AG08395 (cell line): ENCODE results near the gene DOK4.
A peak's percentile ranks its signal among the peaks of the same experiment; 100 is the strongest.

Source experiments
- DNase-seq: peaks from one replicate; pipeline ENCODE4 v3.0.0; 2012; ENCODE audit warnings: mixed read lengths, low spot score

The DOK4 gene

DNA sequence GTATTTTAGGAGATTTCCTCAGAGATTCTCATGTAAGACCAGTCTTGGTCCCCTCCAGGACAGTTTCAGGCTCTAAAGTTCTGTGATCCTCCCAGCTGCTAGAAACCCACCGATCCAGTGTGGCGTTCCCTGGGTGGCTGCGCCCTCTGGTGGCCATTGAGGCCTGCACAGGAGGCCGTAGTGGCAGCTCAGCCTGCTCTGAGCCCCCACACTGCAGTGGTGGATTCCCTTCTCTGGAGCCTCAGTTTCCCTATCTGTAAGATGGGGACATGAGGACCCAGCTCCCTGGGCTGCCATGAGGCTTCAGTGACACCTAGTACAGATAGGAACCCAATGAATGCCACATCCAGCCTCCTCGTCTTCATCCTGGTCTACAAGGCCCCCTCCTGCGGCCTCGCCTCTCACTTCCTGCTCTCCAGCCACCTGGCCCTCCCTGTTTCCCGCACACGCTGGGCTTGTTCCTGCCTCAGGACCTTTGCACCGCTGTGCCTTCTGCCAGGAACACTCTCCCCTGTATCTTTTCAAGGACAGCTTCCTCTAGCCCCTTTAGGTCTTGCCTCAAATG lies 33.6 kb upstream of the DOK4 start:
- DNase-seq, result peak; percentile 87

GRCh38 chr16:57518922-57519321 lies 32.6 kb upstream of the DOK4 start:
- DNase-seq, result no peak

- no peak for DNase-seq
These were observed 32.2 kb upstream of the DOK4 start for GRCh38 chr16:57518520-57518919.

DNA sequence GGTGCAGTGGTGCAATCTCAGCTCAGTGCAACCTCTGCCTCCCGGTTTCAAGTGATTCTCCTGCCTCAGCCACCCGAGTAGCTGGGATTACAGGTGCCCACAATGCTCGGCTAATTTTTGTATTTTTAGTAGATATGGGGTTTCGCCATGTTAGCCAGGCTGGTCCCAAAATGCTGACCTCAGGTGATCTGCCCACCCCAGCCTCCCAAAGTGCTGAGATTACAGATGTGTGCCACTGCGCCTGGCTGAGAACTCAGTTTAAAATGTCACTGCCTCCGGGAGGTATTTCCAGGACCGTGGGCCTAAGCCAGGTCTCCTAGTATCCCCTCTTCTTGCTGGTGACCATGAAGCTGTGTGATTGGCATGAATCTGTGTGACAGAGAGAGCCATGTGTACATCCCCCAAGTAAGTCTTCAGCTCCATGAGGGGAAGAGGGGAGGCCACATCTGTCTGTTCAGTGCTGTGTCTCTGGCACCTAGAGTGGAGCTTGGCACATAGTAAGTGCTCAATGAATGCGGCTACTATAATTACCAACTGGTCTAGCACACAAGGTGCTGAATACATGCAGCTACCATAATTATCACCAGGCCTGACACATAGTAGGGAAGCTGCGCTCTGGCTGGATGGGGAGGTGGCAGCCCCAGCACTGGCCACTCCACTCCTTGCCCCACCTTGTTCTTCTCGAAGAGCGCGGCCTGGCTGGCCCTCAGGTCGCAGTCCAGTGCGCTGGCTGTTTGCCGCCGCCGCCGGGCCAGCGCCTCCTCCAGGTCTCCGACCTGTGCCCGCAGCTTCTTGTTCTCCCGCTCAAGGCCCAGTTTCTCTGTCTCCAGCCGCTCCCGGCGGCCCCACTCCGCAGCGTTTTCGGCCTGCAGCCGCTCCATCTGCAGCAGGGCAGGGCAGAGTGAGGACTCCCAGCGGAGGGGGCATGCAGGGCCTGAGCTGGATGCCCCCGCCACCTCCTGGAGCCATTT lies 31.4 kb upstream of the DOK4 start:
- DNase-seq, result no peak

DNA sequence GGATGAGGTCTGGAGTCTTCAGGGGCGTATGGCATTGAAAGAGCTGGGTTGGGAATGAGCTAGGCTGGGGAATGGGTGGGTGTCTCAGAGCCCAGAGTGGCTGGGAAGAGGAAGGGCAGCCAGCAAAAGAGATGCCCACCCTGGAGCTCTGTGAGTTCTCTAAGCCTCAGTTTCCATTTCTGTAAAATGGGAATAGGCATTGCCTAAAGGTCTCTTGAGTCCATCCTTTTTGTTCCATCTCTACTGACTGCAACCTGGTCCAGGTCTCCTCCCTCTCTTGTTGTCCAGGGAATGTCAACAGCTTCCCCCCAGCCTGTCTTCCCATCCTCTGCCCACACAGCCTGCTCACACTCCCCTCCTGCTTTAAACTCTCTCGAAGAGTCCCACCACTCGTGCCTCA lies 30.5 kb upstream of the DOK4 start:
- DNase-seq, result no peak

- no peak for DNase-seq
These were observed 30.0 kb upstream of the DOK4 start for GRCh38 chr16:57516176-57516725.

DNA sequence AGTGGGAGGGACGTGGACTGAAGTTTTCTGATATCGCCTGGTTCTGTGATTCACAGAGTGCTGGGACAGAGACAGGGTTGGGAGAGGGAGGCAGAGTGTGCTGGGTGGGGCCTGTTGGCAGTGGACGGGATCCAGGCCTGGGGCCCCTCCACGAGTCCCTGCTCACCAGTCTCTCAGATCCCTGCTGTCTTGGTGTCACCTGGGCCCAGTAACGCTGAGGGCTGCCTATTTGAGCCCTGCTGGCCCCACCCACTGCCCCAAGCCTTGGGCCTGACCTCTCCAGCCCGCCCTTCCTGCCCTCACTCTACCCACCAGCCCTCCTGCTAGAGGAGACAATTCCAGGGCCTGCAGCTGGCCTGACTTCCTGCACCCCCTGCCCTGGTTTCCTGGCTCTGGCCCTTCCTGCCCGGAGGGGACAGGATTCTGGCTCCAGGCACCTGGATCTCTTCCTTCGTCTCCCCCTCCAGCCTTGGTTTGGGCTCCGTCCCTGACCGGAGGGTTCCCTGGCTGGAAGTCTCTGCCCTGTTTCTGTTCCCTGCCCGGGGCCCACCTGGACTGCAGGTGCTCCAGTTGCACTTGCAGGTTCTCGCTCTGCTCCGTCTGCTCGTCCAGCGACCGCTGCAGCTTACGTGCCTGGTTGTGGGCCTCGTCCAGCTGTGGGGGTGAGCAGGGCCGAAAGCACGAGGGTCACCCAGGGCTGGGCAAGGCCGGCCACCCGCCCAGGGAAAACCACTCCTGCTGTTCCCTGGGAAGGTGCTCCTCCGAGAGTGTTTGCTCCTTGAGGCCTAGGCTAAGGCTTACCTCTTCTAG lies 28.7 kb upstream of the DOK4 start:
- no peak for DNase-seq

- no peak for DNase-seq
These were observed 28.1 kb upstream of the DOK4 start for GRCh38 chr16:57514371-57514770.

- DNase-seq, result no peak
These were observed 27.2 kb upstream of the DOK4 start for GRCh38 chr16:57513371-57514102.

DNA sequence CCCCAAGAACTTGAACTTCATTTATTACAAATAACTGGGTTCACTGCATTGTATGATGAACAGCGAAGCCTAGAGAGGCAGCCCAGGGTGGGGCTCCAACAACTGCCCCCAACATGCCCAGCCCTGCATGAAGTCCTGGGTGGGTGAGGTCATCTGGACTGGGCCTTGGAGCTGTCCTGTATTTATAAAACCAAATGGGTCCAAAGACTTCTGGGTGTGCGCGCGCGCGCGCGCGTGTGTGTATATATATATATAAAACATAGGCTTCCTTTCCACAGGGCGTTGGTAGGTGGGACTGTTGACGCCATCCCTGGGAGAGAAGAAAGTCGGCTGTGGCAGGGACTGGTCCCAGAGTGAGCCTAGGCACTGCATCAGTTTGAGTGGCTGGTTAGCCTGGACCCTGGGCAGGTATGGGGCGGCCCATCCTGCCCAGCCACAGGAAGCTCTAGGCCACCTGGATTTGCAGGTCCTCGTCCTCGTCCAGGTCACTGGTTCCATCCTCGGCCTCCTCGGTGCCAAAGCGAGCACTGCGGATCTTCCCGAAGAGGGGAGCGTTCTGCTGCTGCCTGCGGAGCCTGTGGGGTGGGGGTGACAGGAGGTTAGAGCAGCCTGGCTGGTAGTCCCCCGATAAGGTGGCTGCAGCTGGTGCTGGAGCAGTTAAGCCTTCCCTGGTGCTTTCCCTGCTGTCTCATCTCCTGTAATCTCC lies 26.2 kb upstream of the DOK4 start:
- no peak for DNase-seq

GRCh38 chr16:57510016-57510871 lies 24.0 kb upstream of the DOK4 start:
- DNase-seq, result no peak

DNA sequence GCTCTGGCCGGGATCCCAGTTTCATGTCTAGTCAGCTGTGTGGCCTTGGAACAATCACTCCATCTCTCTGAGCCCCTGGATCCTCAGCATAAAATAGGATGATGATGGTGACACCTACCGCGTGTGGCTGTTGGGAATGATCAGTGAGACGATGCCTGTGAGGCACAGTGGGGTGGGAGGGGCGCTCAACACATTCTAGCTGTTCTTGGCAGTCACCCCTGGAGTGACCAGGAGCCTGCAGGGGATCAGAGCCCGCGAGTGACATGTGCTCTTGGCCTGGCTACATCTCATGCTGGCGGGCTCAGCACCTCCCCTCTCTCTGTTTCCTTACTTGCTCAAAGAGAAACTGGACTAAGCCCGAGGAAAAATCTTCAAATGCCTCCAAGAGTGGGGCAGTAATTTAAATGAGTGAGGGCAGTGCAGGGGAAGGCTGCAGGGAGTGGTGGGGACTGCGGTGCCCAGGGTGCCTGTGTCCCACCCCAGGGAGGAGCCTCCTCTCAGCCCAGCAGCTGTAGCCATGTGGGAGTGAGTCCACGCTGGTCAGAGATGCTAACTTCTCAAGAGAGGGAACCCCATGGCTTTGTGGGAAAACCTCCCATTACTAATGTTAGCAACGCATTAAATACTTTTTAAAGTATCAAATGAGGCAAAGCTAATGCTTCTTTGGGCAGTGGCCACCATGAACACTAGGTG lies 23.1 kb upstream of the DOK4 start:
- DNase-seq, result no peak

GRCh38 chr16:57508035-57508425 lies 21.7 kb upstream of the DOK4 start:
- no peak for DNase-seq

- DNase-seq, result no peak
These were observed 21.1 kb upstream of the DOK4 start for GRCh38 chr16:57507136-57508034.

DNA sequence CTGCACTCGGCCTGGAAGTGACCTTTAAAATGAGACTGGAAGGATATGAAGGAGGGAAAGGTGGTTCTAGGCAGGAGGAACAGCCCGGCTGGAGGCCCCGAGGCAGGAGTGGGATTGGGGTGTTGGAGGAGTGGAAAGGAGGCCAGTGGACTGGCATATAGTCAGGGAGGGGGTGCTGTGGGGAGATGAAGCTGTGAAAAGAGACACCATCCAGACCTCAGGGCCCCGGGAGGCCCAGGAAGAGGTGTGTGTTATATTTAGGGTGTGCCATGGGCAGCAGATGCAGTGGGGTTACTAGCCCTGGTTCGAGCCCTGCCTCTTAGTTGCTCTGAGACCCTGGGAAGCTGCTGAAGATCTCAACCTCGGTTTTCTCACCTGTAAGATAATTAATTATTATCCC lies 18.9 kb upstream of the DOK4 start:
- no peak for DNase-seq

- DNase-seq, result no peak
These were observed 18.2 kb upstream of the DOK4 start for GRCh38 chr16:57504491-57504890.

- DNase-seq, result no peak
These were observed 17.7 kb upstream of the DOK4 start for GRCh38 chr16:57504001-57504400.

DNA sequence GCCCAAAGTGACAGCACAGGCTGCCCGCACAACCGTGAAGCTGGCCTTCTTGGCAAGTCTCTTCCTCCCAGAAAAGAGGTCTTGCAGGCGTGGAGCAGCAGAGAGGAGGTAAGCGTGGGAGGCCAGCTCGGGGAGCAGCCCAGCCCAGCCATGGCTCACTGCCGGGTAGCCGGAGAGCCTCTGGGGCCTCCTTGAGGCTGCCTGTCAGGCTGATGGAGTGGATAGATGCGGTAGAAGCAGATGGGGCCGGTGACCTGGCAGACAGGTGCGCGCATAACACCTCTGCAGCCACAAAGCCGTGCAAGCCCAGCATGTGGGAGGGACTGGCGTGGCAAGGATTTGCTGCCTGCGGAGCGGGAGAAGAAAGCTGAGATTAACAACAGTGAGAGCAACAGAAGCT lies 17.1 kb upstream of the DOK4 start:
- DNase-seq, result no peak
